Activated naive CD8-positive, alpha-beta T cell treated with anti-CD3 and anti-CD28 coated beads, Interleukin-2, amount 50 U/mL, for 16 hours (primary cell): ENCODE data around the gene ATP6V1E1.
"Not testable (repeated sequence)": the region's sequence is repeated elsewhere in the genome, so short reads cannot be mapped to it uniquely, and the experiment has no call there.

Source experiments
- DNase-seq: peaks from one replicate; pipeline ENCODE4 v3.0.0-alpha.2; 2020; ENCODE audit warnings: low read depth, low spot score

Gene ATP6V1E1

DNA sequence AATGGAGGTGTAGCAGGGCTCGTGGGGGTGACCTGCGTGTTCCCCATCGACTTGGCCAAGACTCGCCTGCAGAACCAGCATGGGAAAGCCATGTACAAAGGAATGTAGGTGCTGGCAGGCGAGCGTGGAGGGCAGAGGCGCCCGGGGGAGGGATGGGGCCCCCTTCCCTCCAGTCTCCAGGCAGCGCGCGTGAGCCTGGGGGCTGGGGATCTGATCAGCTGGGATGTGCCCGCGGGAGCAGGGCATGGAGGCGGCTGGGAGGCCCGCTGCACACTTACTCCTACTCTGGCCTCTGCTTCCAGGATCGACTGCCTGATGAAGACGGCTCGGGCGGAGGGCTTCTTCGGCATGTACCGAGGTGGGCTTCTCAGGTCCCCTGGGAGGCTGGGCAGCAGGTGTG lies 47.5 kb downstream of the ATP6V1E1 start:
- DNase-seq: no peak

DNA sequence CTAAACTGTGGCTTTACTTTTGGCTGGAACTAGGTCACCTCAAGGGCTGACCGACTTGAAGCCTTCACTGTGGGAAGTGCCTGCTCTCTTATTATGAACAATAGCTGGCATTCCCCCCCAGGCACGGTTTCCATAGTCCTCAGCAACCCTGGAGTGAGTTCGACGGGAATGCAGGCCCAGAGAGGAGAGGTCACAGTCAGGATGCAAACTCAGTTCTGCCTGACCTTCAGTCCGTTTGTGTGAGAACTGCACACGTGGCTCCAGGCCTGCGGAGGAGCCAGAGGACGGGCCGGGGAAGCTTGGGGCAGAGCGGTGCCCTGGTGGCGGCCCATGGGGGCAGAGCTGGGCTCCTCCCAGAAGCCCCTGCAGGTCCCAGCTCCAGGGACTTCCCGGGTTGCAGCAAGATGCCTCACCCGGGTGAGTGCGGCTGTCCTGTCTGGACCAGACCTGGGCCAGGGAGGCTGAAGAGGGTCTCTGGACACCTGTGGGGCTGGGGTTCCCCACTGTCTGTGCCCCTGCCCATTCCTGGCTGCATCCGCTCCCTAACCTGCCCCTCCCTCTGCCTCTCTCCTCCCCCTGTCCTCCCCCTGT lies 48.0 kb downstream of the ATP6V1E1 start:
- no peak for DNase-seq

DNA sequence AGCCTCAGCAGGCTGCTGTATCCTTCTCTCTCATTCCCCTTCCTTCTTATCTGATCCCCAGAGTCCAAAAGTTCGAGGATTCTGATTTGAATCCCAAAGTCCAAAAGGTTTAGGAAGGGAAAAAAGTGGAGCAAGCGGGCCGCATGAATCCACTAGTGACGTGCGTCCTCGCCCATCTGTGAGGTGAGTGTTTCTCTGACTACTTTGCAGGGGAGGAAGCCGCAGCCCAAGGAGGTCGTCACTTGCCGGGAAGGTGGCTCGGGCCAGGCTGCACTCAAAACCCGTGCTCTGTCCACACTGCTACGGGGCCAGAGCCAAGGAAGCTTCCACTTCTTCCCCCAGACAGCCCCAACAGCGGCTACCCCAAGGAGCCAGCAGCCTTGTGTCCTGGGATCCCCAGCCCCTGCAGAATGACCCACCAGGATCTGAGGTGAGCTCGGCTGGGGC lies 49.0 kb downstream of the ATP6V1E1 start:
- no peak for DNase-seq

DNA sequence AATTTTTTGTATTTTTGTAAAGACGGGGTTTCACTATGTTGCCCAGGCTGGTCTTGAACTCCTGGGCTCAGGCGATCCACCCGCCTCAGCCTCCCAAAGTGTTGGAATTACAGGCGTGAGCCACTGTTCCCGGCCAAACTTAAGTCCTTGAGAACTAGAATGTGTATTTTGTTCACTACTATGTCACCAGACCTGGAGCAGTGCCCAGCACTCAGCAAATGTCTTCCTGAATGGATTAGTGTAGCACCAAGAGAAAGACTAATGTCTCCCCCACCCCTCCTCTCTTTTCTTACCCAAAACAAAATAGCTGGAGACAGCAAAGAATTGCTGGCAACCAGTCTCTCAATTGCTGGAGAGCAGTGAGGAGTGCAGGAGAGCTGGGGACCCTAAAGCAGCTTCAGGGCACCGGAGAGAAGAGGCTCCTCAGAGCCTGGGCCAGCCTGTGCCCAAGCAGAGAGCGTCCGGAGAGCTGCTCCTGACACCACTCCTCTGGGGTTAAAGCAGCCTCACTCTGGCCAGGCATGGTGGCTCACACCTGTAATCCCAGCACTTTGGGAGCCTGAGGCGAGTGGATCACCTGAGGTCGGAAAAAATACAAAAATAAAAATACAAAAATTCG lies 50.3 kb downstream of the ATP6V1E1 start:
- DNase-seq: no peak

DNA sequence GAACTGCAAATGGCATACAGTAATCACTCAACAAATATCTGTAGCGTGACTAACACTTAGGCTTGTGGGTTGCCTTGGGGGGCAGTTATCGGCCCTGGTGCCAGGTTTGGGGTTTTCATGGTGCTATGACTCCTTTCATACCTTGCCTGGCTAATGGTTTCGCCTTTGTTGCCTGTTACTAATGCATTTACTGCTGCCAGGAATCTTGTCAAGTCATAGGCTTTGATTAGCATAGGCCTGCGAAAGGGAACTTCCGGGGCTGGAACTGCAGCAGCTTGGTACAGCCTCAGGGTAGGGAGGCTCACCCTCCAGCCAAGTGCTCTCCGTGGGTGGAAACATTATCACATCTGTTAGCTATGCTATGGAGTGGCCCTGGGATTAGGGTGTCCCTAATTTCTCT lies 52.1 kb downstream of the ATP6V1E1 start:
- no peak for DNase-seq

DNA sequence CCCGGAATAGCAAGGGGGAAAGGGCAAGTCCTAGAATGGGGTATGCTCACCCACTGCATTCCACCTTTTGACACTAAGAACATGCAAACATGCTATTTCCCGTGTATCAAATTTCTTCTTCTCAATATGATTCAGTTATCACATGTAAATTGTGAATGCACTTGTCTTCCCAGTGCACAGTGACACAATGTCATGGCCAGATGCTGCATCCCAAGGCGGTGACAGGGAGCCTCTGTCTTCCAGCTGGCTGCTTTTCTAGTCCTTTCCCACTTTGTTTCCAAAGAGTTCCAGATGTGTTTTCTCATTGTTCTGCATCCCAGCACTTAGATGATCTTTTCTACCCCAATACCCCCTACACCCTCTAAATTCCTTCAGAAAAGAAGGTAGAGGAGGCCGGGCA lies 52.9 kb downstream of the ATP6V1E1 start:
- DNase-seq: no peak

DNA sequence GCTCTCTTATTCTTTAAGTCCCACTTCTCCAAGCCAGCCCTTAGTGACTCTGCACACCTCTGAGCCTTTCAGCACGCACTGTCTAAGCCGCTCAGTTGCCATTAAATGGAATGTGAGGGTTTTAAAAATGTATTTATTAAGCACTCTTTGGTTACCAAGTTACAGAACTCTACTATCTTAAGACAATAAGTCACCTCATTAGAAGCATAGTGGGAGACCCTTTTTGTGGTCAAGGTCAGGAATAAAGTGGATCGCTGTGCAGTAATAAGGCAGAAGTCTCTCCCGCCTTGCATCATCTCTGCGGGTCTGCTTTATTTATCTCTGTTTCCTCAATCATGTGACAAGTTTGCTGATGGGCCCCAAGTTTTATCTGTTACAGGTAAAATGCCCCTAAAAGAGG lies 53.4 kb downstream of the ATP6V1E1 start:
- no peak for DNase-seq

DNA sequence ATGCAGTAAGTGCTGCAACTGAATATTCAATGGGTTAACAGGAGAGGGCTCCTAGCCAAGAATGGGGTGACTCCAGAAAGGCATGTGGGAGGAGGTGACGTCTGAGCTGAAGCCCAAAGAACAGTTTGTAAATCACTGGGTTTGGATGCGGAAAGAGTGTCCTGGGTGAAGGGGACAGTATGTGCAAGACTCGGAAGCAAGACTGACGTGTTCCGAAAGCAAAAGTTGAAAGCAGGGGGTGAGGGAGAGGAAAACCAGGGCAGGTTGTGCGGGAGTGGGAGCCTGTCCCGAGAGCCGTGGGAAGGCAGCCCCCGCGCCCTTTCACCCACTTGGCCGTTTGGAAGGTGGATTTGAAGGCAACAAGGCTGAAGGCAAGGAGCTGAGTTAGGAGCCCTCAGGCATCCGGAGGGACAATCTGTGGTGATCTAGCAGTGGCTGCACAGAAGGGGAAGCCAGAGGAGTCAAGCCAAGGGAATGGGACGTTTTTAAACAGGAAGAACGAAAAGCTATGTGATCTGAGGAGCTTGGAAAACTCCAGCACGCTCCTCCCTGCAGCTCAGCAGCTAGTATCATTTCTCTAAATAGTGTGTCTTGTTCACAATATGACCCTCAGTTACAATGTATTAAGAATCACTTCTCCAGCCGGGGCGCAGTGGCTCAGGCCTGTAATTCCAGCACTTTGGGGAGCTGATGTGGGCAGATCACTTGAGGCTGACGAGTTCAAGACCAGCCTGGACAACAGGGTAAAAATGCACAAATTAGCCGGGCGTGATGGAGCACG lies 57.5 kb downstream of the ATP6V1E1 start:
- no peak for DNase-seq

DNA sequence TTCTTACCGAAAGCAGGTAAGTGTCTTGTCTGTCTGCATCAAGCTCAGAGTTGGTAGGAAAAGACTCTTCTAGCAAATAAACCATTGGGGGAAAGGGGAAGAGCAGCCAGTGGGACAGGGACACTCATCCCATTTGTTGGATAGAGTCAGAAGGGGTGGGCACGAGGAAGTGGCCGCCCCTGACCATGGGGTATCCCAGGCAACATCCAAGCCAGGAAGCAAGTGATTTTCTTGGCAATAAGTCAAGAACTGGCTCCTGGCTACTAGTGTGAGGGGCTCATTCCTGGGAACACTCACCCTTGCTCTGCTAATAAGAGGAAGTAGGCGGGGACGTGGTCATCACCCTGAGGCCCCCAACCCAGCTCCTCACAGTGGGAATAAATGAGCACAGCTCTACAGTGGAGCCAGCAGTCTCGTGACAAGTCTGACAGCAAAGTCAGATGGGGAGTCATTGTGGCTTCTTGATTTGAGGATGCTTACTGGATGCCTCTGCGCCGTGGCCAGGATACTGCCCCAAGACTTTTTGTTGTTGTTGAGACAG lies 58.5 kb downstream of the ATP6V1E1 start:
- no peak for DNase-seq

DNA sequence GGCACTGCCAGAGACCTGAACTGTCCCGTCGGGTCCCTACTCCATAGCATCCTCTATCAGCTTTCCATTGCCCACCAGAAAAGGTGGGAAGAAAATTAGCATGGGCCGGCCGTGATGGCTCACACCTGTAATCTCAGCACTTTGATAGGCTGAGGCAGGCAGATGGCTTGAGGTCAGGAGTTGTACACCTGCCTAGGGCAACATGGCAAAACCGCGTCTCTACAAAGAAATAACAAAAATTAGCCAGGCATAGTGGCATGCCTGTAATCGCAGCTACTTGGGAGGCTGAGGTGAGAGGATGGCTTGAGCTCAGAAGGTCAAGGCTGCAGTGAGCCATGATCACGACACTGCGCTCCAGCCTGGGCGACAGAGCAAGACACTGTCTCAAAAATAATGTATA lies 61.8 kb downstream of the ATP6V1E1 start:
- no peak for DNase-seq

DNA sequence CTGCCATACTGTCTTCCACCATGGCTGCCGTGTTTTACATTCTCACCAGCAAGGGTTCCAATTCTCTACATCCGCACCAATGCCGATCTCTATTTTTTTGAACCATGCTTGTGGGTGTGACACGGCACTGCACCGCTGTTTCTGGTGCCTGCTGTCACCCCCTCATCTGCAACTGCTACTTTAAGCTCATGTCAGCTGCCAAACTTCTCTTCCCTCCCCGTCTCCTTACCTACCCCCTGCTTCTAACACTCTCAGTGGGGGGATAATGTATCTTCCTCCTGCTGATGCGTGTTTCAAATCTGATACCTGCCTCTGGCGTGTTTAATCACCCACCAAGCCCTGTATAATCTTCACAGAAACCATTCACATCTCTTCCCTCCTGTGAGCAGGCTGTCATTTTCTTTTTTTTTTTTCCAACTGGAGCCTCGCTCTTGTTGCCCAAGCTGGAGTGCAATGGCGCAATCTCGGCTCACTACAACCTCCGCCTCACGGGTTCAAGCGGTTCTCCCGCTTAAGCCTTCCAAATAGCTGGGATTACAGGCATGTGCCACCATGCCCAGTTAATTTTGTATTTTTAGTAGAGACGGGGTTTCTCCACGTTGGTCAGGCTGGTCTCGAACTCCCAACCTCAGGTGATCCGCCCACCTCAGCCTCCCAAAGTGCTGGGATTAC lies 62.4 kb downstream of the ATP6V1E1 start:
- DNase-seq: not testable (repeated sequence)

DNA sequence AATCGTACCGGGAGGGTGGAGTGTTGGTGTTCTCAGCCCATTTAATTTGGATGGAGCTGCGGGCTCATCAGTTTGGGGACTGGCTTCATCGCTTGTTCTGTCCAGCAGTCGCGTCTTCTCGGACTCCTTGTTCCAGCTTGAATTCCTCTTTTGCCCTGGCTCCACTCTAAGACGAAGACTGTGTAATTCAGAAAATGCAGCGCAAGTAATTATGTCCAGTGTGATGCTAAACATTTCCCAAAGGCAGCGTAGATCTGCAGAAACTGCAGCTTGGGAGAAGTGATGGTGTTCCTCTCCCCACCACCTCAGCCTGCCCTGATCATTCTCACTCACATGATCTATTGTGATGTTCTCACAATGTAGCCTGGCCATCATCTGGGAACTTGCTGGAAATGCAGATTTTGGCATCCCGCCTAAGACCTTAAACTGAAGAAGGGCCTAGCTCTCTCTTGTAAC lies 64.6 kb downstream of the ATP6V1E1 start:
- no peak for DNase-seq

DNA sequence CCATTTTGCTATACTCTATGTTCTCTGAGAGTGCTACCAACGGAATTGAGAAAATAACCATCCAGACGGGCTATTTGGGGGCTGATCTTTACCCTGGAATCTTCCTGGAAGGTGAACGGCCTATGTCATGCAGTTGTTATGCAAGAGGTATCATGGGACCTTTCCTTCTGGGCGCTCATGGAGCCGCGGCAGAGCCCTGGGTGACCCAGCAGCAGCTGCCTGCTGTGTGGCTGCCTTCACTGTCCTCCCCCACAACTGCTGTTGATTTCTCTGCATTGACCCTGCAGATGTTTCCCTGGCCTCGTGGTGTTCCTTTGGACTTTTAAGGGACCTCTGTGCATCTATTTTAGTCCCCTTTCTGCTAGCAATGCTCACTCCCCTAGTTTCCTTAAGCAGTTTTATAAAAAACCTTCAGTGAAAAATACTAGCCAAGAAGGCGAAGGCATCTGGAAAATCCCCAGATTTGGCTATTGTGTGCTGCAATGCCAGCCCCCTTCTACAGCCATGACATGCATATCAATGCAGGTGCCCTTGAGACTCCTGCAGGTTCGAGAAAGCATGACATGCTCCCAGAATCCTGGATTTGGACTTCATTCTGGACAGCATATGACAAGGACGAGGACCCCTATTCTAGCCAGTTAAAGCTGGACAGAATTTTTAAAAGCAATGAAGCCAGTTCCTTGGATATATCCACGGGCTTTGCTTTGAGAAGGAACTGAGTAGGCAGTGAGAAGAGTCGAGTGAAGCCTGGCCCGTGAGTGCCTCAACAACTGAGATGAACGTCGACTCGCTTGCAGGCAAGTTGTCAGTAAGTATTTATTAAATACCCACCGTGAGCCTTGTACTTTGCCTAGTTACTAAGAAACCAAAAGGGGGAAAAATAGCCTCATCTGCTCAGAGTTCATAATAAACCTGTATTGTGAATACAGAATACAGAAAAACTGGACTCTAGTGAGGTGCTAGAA lies 65.4 kb downstream of the ATP6V1E1 start, which contains the start of gene SLC25A18:
SLC25A18 (plus strand) TSS at position 593 of the 965 bp plus-strand sequence. CDS start 16,447 bp downstream, outside the sequence.
- no peak for DNase-seq

DNA sequence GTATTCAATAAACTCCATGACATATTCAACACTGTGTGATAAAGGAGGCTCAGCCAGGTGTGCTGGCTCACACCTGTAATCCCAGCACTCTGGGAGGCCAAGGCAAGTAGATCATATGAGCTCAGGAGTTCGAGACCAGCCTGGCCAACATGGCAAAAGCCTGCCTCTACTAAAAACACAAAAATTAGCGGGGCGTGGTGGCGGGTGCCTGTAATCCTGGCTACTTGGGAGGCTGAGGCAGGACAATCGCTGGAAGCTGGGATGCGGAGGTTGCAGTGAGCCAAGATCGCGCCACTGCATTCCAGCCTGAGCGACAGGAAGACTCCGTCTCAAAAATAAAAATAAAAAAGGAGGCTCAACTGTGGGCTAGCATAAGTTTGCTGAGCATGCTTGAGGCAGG lies 69.4 kb downstream of the ATP6V1E1 start:
- DNase-seq: no peak

DNA sequence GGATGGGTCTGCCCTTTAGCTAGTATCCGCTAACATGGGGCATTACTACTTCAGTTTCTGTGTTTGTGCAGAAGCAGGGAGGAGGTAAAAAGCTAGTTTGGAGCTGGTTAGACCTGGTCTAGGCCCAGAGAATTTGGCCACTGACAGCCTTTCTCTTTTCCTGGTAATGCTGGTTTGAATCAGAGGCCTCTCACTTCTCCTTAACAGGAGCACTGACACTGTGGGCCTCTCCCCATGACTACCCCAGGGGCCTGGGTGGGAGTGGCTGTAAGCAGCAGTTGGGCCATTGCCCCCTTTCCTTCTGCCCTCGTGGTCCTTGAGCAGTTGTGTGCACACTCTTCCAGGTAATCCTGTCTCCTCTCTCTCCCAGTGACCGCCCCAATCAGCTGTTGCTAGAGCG lies 73.7 kb downstream of the ATP6V1E1 start:
- DNase-seq: no peak

DNA sequence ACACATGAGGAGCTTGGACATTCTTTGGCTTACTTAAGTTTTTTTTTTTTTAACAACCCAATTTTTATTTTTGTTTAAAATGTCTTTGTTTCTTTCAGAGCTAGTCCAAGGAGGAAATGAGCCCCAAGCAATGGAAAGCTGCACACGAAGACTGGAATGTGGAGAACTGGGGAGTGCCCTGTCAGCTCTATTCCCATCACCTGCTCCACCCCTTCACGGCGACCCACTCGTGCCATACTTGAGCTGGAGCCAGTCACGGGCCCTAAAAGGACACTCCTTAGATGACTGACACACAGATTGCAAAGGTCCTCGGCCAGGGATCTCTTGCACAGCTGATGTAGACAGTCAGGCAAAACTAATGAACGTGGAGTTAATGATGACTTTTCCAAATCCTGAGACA lies 75.8 kb downstream of the ATP6V1E1 start:
- no peak for DNase-seq

DNA sequence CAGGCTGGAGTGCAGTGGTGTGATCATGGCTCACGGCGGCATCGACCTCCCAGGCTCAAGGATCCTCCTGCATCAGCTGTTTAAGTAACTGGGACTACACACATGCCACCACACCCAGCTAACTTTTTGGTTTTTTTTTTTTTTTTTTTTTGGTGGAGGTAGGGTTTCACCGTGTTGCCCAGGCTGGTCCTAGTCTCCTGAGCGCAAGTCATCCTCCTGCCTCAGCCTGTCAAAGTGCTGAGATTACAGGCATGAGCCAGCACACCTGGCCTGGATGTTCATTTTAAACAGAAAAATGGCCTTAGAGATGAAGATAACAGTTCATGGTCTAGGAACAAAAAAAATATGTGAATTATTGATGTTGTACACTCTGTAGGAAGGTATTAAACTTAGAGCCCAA lies 78.9 kb downstream of the ATP6V1E1 start:
- no peak for DNase-seq

DNA sequence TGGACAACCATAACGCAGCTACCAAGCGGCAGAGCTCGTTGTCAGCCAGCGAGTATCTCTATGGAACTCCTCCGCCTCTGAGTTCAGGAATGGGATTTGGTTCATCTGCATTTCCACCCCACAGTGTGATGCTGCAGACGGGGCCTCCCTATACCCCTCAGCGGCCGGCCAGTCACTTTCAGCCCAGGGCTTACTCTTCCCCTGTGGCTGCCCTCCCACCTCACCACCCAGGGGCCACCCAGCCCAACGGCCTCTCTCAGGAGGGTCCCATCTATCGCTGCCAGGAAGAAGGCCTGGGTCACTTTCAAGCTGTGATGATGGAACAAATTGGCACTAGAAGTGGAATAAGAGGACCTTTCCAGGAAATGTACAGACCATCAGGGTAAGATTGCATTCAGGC lies 79.4 kb downstream of the ATP6V1E1 start:
- no peak for DNase-seq

DNA sequence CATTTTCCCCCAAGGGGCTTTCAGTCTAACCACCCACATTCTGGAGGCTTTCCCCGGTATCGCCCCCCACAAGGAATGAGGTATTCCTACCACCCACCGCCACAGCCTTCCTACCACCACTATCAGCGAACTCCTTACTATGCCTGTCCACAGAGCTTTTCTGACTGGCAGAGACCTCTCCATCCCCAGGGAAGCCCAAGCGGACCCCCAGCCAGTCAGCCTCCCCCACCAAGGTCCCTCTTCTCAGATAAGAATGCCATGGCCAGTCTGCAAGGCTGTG lies 79.9 kb downstream of the ATP6V1E1 start:
- no peak for DNase-seq

DNA sequence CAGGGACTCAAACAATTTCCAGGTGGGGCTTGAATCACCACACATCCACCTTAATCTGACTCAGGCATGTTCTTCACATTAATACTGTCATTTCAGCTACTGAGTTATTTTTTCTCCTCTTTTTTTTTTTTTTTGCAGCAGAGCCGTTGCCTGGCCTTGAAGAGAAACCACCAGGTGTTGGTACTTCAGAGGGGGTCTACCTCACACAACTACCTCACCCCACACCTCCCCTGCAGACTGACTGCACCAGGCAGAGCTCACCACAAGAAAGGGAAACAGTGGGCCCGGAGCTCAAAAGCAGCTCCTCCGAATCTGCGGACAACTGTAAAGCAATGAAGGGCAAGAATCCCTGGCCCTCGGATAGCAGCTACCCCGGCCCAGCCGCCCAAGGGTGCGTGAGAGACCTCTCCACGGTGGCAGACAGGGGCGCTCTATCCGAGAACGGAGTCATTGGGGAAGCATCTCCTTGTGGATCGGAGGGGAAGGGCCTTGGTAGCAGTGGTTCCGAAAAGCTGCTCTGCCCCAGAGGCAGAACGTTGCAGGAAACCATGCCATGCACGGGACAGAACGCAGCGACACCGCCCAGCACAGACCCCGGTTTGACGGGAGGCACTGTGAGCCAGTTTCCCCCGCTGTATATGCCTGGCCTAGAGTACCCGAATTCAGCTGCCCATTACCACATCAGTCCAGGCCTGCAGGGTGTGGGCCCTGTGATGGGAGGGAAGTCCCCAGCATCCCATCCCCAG lies 80.4 kb downstream of the ATP6V1E1 start:
- DNase-seq: no peak
